ENCODE results near the gene NT5DC3.

DNA sequence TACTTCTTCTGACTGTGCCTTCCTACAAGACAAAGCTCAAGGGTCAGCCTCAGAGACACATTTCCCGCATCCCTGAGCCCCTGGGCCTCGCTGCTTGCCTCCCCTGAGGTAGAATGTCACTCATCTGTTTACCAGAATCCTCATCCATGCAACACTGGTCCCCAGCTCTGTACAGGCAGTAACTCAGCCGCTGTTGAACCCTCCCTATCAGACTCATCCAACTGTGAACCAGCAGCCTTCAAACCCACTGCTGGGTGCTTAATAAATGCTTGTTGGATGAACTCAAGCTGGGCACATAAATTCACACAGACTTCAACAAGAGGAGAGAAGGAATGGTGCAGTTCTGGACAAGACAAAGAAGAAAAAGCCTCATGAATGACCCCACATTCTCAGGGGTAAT is 6.1 kb downstream of the NT5DC3 start:
- no peak for TF ChIP-seq ZFP30 (CRISPR knock-in tag; IDR thresholded peaks at IDR 0.05)
- no peak for TF ChIP-seq ZNF70 (CRISPR knock-in tag; IDR thresholded peaks at IDR 0.05)
- TF ChIP-seq ZNF8 (CRISPR knock-in tag; IDR thresholded peaks at IDR 0.05): no peak
- TF ChIP-seq, protein P1, sequence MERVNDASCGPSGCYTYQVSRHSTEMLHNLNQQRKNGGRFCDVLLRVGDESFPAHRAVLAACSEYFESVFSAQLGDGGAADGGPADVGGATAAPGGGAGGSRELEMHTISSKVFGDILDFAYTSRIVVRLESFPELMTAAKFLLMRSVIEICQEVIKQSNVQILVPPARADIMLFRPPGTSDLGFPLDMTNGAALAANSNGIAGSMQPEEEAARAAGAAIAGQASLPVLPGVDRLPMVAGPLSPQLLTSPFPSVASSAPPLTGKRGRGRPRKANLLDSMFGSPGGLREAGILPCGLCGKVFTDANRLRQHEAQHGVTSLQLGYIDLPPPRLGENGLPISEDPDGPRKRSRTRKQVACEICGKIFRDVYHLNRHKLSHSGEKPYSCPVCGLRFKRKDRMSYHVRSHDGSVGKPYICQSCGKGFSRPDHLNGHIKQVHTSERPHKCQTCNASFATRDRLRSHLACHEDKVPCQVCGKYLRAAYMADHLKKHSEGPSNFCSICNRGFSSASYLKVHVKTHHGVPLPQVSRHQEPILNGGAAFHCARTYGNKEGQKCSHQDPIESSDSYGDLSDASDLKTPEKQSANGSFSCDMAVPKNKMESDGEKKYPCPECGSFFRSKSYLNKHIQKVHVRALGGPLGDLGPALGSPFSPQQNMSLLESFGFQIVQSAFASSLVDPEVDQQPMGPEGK (CRISPR knock-in tag; IDR thresholded peaks at IDR 0.05; ENCODE audit: borderline replicate concordance): no peak
- no peak for TF ChIP-seq RARB (CRISPR knock-in tag; IDR thresholded peaks at IDR 0.05)

Measured in SK-N-SH treated with all-trans-retinoic acid at 6 μM for 48 hours (cell line).